GM21423 (cell line): ENCODE results near the gene EHBP1.
"Not testable (repeated sequence)": the region's sequence is repeated elsewhere in the genome, so short reads cannot be mapped to it uniquely, and the experiment has no call there.

Source experiments
- ATAC-seq: cut with Tn5 transposase; IDR thresholded peaks from one replicate; pipeline ENCODE4 v1.9.1; 2021; ENCODE audit warnings: mild to moderate bottlenecking, moderate library complexity; ENCODE audit not compliant: unreplicated experiment

The EHBP1 gene

GRCh38 chr2:63058144-63058920 lies 352.8 kb downstream of the EHBP1 start:
- no peak for ATAC-seq

- no peak for ATAC-seq
Measured at GRCh38 chr2:63058921-63059792, 353.6 kb downstream of the EHBP1 start.

- ATAC-seq, result no peak
Measured at GRCh38 chr2:63059793-63060471, 354.4 kb downstream of the EHBP1 start.

GRCh38 chr2:63060472-63060991 lies 355.0 kb downstream of the EHBP1 start:
- no peak for ATAC-seq

GRCh38 chr2:63064197-63064596 lies 358.7 kb downstream of the EHBP1 start:
- no peak for ATAC-seq

GRCh38 chr2:63064661-63065060 lies 359.1 kb downstream of the EHBP1 start:
- no peak for ATAC-seq

- no peak for ATAC-seq
Measured at GRCh38 chr2:63066265-63066664, 360.8 kb downstream of the EHBP1 start.

- no peak for ATAC-seq
Measured at GRCh38 chr2:63066838-63067237, 361.3 kb downstream of the EHBP1 start.

- ATAC-seq, result no peak
Measured at GRCh38 chr2:63071664-63072063, 366.2 kb downstream of the EHBP1 start.

GRCh38 chr2:63073994-63074393 lies 368.5 kb downstream of the EHBP1 start:
- no peak for ATAC-seq

GRCh38 chr2:63074399-63074798 lies 368.9 kb downstream of the EHBP1 start:
- not testable (repeated sequence) for ATAC-seq

- no peak for ATAC-seq
Measured at GRCh38 chr2:63078852-63079606, 373.5 kb downstream of the EHBP1 start.

- no peak for ATAC-seq
Measured at GRCh38 chr2:63081404-63081803, 375.9 kb downstream of the EHBP1 start.

GRCh38 chr2:63086687-63087086 lies 381.2 kb downstream of the EHBP1 start:
- no peak for ATAC-seq

GRCh38 chr2:63092401-63092800 lies 386.9 kb downstream of the EHBP1 start:
- no peak for ATAC-seq

- no peak for ATAC-seq
Measured at GRCh38 chr2:63092857-63093256, 387.3 kb downstream of the EHBP1 start.

- no peak for ATAC-seq
Measured at GRCh38 chr2:63093502-63093901, 388.0 kb downstream of the EHBP1 start.
